Esophagus muscularis mucosa (tissue), 3 donors: ENCODE data around the gene PRPF40A.

Source experiments
- POLR2AphosphoS5 ChIP-seq, 2 donors: sonication (generic); formaldehyde crosslinking; IDR thresholded peaks; one replicate each; pipeline ENCODE4 v1.6.1; 2017; ENCODE audit warnings: antibody characterized with exemption in 2 of 2
- TF ChIP-seq, protein P1 (sequence below), 3 experiments: fragments of 200-600 bp in 2 of 3; fragments of 450-650 bp in 1 of 3; sonication (generic) in 2 of 3; IDR thresholded peaks; one replicate each; pipeline ENCODE4 v1.5.1; 2017 to 2019; ENCODE audit warnings: antibody characterized with exemption in 3 of 3, mild to moderate bottlenecking in 2 of 3, moderate library complexity in 1 of 3

DNA sequence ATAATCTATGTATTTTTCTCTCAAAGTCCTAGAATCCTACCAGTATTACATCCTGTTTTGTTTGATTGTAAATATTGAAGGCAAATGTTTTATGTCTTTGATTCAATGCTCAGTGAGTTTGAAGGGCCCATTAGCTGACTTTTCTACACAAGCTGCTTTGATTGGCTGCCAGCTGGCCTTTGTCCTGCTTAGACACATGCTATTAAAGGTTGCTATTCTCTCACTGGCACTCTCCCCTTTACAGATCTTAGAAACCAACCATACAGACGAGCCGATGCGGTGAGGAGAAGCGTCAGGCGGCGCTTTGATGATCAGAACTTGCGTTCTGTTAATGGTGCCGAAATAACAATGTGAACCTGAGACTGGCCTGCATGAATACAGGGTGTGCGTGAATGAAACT, 69.7 kb downstream of the PRPF40A start:
- TF ChIP-seq, protein P1, sequence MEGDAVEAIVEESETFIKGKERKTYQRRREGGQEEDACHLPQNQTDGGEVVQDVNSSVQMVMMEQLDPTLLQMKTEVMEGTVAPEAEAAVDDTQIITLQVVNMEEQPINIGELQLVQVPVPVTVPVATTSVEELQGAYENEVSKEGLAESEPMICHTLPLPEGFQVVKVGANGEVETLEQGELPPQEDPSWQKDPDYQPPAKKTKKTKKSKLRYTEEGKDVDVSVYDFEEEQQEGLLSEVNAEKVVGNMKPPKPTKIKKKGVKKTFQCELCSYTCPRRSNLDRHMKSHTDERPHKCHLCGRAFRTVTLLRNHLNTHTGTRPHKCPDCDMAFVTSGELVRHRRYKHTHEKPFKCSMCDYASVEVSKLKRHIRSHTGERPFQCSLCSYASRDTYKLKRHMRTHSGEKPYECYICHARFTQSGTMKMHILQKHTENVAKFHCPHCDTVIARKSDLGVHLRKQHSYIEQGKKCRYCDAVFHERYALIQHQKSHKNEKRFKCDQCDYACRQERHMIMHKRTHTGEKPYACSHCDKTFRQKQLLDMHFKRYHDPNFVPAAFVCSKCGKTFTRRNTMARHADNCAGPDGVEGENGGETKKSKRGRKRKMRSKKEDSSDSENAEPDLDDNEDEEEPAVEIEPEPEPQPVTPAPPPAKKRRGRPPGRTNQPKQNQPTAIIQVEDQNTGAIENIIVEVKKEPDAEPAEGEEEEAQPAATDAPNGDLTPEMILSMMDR (IDR thresholded peaks at IDR 0.05): no peak
- peak in 1 of 2 donors; percentile 10 for TF ChIP-seq POLR2AphosphoS5 (IDR thresholded peaks at IDR 0.05)
